ENCODE measurements around the gene SURF4.
"Not testable (repeated sequence)": the region's sequence is repeated elsewhere in the genome, so short reads cannot be mapped to it uniquely, and the experiment has no call there.

SURF4 gene

GRCh38 chr9:133323211-133323610, 52.6 kb downstream of the SURF4 start:
- no peak for TF ChIP-seq CTCF (conservative IDR thresholded peaks at IDR 0.05; ENCODE audit: low read depth, low read length)
- no peak overlapping the region for H3K4me3 ChIP-seq (ENCODE audit: low read length)
- DNase-seq (ENCODE audit: low read depth) = no peak

- DNase-seq (ENCODE audit: low read depth) = no peak
- no peak overlapping the region for H3K4me3 ChIP-seq (ENCODE audit: low read length)
- no peak for TF ChIP-seq CTCF (conservative IDR thresholded peaks at IDR 0.05; ENCODE audit: low read depth, low read length)
Observed at GRCh38 chr9:133322701-133323100, 53.2 kb downstream of the SURF4 start.

- no peak overlapping the region for H3K4me3 ChIP-seq (ENCODE audit: low read length)
- TF ChIP-seq CTCF (conservative IDR thresholded peaks at IDR 0.05; ENCODE audit: low read depth, low read length) = no peak
- no peak for DNase-seq (ENCODE audit: low read depth)
Observed at GRCh38 chr9:133321411-133321935, 54.4 kb downstream of the SURF4 start.

GRCh38 chr9:133320421-133320881, 55.4 kb downstream of the SURF4 start:
- DNase-seq (ENCODE audit: low read depth) = no peak
- H3K4me3 ChIP-seq (ENCODE audit: low read length) = no peak overlapping the region
- no peak for TF ChIP-seq CTCF (conservative IDR thresholded peaks at IDR 0.05; ENCODE audit: low read depth, low read length)

GRCh38 chr9:133317551-133317950, 58.3 kb downstream of the SURF4 start:
- not testable (repeated sequence) for H3K4me3 ChIP-seq (ENCODE audit: low read length); DNase-seq (ENCODE audit: low read depth)

GRCh38 chr9:133315997-133316396, 59.9 kb downstream of the SURF4 start:
- TF ChIP-seq CTCF (conservative IDR thresholded peaks at IDR 0.05; ENCODE audit: low read depth, low read length) = no peak
- no peak overlapping the region for H3K4me3 ChIP-seq (ENCODE audit: low read length)
- no peak for DNase-seq (ENCODE audit: low read depth)
